T-helper 1 cell (primary cell): Measurements from ENCODE around the gene FERMT2.

Experiments
- DNase-seq, 5 donors: peaks; one replicate each; pipeline ENCODE4 v3.0.0-alpha.2; 2012 to 2020

Gene FERMT2

DNA sequence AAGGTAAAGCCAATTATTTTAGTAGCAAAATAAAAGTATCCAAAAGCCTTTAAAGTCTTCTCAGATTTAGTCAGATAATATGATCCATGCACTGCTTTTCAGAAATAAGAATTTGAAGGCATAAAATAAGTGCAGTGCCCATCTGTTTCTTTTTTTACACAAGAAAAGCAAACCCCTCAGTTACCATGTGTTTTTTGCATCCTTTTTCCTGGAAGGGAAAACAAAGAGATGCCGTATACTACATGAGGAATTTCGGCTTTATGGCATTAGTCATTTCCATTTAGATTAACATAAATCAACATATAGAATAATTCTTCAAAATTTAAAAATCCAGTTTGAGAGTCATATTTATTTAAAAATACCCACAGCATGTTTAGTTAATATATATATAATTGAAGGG lies 89.4 kb downstream of the FERMT2 start:
- no peak for DNase-seq

DNA sequence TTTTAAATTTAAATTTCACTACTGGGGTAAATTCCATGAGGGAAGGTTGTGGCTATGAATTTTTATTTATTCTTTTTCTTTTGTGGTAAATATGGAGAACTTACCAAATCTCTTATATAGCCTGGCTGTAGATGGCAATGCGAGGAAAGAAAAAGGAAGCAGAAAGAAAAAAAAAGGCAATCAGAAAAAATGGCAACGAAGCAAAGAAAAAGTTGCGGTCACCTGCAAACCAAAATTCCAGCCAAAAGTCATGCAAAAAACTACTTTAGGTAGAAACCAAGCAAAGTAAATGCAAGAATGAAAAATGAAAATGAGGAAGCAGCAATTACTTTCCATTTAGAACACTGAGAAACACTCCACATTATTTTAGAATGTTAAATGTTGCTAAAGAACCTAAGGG lies 89.9 kb downstream of the FERMT2 start:
- no peak for DNase-seq

DNA sequence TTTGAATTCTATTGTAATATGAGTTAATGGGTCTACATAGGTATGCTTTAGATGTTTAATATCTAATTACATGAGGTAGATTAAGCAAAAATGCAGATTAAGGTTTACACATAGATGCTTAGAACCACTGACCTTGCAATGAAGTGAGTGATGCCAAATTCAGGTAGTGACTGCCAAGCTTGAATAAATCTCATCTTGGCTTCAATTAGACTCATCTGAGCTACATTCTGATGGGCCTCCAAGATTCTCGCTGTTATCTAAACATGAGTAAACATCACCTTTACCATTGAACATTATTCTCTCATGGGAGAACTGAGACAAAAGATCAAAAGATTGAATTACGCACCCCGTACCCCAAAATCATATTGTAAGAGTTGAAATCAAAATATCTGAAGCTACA lies 90.6 kb downstream of the FERMT2 start:
- DNase-seq = no peak

DNA sequence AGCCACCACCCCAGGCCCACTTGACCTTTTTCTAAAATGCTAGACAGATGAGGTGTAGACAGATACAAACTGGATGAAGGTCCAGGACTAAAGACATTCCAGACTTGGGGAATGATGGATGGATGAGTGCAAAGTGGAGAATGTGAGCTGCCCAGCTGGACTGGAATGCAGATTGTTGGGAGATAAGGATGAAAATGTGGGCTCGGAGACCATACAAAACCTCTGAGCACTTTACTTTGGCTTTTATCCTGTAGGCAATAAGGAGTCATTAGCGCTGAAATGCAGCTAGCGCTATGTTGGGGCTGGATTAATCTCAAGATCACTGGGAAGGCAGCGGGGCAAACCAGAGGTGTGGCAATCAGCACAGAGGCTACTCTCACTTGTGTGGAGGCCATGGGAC lies 94.7 kb downstream of the FERMT2 start:
- DNase-seq = no peak

DNA sequence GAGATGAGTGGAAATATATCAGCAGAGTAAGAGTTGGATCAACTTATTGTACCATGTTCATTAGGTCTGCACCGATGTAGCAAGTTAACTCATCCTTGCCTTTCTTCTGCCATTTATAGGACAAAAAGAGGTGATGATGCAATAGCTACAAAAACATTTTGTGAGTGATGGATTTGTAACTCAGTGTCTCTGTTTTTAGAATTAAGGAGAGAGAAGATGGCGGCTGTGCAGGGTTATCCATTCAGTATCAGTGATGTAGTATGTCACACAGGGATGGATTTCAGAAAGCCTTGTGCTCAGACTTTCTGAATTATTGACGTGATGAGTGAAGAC lies 97.4 kb downstream of the FERMT2 start:
- no peak for DNase-seq

DNA sequence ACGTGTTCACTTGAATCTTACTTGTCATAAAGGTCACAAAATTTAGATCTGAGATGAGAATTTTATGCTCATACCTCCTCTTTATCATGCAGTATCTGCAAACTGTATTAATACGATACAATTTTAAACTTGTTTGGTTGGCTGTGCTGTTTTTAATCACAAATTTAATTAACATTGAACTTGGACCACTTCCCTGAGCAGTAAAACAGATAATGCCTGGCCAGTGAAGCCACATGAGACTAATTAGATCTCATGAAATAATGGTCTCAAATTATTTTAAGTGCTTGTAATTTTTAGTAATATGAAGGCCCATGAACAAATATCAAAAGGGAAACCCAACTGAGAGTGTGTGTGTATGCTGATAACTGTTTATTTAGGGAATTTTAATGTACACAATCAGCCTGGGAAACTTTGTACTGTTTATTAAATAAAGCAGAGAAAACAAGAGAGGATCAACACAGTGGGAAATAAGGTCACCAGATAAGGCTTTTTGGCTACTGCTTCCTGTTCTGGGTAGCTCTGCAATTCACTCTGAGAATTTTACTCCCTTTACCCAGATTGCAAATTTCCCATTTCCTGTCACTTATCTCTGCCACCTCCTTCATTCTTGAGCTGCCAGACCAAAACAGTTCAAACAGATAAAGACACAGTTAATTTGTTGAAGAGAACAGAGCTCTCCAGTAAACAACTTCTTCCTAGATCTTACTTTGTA lies 97.9 kb downstream of the FERMT2 start:
- no peak for DNase-seq

DNA sequence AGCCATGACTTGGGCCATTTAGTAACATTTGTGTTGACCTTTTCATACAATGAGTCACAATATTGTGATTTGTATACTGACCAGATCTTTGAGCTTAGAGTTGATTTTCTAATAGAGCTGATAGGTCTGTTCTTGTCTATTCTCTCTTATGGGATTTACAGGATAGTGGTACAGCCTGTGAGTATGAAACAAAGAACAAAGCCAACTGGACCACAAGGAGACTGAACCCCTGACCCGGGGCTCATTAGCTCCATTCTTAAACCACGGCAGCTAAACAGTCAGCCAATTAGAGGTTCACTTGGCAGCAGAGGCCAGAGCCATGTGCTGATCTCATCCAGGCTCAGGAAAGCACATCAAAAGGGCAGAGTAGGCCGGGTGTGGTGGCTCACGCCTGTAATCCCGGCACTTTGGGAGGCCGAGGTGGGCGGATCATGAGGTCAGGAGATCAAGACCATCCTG lies 100.4 kb downstream of the FERMT2 start:
- no peak for DNase-seq

DNA sequence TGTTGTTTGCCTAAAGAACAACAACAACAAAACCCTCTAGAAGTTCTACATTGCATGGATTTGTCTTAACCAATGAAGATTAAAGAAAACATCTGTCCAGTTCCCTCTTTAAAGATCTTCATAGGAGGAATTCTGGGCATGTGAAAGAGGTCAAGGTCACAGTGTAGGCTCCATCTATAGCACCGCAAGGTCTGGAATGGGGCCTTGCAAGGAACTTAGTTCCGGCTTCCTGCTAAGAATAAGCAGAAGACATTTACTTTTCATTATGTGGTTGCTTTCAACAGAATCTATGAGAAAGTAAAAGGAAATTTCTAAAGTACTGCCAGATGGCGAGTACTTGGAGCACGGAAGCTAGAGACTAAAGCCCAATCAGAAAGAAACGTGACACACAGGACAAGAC lies 102.2 kb downstream of the FERMT2 start:
- DNase-seq = no peak

DNA sequence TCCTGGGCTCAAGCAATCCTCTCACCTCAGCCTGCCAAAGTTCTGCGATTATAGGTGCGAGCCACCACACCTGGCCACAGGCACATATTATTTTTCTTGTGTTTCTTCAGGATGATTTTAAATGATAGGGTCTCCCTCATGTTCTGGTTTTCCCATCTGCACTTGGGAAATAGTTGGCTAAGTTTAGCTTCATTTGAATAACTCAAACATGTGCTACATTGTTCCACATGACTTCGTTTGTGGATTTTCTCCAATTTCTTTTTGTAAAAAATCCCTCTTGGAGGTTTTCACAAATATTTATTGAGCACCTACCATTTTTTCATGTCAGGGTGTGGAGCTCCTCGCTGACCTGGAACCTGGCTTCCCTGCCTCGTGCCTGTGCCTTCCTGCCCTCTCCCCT lies 104.3 kb downstream of the FERMT2 start:
- no peak for DNase-seq

DNA sequence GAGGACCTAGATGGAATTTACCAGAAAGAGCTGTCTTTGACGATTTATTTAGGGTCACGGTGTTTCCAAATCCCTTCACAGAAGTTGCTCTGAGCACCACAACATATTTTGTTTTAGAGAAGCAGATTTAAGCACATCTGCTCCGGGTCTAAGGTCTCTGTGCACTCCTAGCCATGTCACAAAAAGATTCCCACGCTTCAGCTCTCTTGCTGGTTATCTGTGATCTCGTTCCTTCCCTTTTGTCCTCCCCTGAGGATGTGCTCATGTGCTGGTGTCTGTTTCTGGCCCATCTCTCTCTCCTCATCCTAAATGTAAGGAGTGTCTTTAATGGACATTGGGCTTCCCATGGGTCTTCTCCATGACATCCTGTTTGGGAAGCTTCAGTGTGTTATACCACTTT lies 105.8 kb downstream of the FERMT2 start:
- DNase-seq = no peak

DNA sequence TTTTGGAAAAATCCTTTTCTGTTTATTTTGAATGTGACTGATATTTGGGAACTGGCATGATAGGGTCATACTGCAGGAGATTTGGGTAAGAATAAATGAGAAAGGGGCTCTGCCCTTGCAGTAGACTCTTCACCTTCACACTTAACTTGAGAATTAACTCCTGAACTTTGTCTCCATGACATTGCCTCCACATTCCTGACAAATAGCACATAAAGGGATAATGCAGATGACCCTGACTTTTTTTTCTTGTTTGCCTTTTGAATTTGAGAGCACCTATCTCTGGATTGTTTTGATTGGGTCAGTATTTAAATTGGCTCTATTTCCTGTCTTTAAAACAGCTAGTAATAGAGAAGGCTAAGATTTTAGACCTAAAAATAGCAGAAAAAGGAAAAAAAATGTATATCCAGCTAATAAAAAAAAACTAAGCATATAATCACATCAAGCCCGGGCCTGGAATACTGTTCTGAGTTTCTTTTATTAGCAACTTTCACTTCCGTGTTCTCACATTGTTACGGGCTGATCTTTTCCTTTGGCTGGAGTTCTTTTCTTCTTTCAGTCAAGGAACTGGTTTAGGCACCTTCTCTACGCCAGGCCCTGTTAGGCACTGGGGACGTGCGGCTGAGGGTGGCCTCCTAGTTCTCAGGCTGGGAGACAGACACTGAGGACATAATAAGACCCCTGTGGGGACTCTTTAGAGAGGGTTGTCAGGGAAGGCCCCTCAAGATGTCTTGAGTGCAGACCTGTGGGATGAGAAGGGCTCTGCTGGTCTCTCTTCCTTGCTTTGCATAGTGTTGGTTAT lies 106.4 kb downstream of the FERMT2 start:
- no peak for DNase-seq

DNA sequence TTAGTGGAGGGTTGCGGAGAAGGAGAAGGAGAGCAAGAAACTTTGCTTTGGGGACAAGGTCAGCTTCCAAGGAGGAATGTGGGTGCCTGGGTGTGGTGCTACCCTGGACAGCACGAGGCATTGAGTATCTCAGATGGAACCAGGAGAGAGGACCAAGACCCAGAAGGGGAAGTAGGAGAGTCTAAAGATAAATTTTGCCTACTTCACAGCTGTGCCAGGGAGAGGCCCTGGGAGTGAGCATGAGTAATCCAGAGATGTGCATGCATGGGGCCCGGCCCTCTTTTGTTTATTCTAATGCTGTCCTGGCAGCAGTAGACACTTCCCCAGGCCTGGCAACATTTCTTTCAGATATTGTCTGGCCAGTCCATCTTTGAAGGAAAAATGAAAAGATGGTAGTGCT lies 110.0 kb downstream of the FERMT2 start:
- no peak for DNase-seq

DNA sequence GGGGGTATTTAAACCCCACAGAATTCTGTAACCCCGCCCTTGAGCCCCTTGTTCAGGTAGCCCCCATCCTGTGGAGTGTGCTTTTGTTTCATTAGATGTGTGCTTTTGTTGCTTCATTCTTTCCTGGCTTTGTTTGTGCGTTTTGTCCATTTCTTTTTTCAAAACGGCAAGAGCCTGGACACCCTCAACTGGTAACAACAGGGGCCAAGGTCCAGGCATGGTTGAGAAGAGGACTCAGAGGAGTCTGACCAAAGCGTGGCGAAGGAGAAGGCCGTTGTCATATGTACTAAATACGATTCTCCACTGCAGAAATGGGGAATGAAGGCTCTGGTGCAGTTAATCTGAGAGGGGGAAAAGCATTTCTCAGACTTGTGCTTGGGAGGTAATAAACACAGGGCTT lies 113.4 kb downstream of the FERMT2 start:
- DNase-seq = no peak

DNA sequence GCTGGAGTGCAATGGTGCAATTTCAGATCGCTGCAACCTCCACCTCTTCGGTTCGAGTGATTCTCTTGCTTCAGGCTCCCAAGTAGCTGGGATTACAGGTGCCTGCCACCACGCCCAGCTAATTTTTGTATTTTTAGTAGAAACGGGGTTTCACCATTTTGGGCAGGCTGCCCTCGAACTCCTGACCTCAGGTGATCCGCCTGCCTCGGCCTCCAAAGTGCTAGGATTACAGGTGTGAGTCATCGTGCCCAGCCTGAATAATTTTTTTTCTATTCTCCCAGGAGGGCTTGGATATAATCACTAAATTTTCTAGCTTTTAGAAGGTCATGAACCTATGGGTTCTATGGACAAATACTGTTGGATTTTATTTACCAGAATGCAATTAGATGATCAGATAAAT lies 114.8 kb downstream of the FERMT2 start:
- DNase-seq = no peak

DNA sequence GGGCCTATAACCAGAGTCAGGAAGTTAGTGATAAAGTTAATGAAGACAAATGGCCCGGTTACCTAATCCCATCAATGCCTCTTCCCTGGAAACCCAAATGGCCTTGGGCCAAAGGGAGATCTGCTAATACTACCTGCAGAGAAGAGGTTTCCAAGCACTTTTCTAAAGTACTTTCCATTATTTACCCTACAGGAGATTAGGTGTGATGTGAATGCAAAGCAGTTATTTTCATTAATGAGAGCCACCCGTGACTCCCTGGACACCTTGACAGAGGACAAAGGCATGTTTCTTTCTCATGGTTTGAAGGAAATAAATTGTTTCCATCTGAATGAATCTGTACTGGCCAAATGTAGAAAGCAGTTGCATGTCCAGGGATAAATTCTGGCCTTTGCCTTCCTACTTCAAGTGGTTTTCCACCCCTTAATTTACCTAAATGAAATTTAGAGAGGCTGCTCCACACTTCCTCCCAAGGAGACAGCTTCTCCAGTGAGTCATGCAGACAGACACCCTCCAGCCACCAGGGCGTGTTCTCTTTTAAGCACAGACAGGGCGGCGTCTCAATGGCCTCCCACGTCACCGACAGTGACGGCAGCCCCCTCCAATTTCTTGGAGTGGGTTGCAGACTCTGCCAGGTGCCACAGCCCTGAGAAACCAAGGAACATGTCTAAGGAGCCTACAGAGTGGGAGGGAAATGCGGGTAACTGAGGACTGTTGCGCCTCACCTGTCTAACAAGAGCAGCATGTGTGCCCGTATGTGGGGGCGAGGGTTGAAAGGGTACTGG lies 115.5 kb downstream of the FERMT2 start:
- DNase-seq = no peak

DNA sequence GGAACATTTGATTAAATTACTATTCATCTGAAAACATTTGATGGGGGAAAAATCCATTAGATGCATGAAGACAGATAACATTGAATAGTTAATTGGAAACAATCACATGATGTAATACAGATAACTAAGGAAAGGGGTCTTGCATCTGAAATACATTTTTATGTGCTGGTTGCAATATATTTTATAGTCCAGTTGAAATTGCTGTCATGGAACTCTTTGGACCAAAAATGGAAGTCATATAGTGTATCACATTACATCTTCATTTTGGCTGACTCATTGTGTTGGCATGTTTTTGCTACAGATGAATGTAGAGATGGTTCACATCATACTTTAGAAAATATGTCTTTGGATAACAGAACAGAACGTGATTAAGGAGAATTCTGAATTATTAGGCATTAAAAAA lies 116.4 kb downstream of the FERMT2 start:
- no peak for DNase-seq

DNA sequence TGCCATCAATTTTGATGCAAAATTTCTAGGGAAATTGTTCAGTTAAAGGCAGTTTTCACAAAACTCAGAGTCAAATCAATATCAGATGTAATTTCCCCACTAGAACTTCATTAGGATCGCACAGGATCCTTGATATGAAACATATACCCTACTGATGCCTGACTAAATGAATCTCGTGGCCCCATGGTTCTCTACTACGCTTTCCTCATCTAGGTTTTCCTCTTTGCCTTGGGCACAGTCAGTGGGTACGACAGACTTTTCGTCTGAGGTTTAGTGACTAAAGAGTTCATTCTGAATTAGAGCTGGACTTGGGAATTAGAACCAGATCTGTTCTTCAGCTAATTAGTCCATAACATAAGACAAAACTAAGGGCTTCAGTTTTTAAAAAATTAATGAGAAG lies 117.0 kb downstream of the FERMT2 start:
- no peak for DNase-seq

DNA sequence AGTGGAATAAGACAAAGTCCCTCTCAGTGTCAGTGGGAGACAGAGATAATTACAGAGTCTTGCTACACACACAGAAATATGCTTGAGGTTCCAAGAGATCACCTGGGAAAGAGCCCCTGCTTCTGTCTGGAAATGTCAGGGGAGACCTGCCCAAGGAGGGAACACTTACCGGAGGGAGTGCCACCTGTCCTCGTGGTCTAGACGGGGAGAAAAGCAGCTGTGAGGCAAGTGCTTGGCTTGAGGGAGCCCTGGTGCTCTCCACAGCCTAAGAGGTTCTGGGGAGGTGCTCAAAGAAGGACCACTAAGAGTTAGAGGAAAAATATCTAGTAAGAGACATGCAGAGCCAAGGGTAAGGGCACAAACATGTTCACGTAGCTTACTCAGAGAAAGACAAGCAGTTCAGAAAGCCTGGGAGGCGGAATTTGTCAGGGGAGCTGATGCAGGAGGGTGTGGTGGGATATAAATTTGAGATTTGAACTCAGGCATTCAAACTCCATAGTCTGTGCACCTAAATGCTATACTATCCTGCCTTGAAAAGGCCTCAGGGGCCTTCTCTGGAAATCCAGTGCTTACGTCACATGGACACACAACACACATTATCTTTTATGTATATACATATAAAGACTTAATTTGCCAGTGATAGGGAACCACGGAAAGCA lies 121.2 kb downstream of the FERMT2 start:
- DNase-seq = no peak

DNA sequence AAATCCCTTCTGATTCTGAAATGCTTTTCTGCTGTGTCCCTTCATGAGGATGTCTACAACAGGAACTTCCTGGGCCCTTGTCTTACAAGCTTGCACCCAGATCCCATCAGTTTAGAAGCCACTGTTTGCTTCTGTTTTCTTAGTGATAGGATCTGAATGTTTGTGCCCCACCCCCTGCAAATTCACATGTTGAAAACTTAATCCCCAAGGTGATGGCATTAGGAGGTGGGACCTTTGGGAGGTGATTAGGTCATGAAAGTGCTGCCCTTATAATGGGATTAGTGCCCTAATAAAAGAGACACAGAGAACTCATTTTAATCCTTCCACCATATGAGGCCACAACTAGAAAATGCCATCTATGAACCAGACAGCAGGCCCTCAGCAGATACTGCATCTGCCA lies 123.4 kb downstream of the FERMT2 start:
- no peak for DNase-seq

DNA sequence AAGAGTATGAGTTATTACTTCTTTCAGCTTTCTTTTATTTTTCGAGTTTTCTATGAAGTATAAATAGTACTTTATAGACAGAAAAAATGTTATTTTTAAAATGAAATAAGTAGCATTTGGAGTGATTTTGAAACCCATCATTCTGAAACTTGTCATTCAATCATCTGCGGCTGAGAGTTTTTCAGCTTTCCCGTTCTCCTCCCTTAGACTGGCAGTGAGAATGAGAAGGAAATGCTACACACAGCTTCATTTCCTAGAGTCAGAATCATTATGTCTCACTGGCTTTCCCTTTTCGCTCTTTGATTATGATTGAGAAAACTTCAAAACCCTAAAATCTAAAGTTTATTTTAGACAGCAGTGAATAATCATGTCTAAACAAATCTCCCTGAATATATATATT lies 125.8 kb downstream of the FERMT2 start:
- peak in 1 of 5 donors; percentile 20 for DNase-seq

DNA sequence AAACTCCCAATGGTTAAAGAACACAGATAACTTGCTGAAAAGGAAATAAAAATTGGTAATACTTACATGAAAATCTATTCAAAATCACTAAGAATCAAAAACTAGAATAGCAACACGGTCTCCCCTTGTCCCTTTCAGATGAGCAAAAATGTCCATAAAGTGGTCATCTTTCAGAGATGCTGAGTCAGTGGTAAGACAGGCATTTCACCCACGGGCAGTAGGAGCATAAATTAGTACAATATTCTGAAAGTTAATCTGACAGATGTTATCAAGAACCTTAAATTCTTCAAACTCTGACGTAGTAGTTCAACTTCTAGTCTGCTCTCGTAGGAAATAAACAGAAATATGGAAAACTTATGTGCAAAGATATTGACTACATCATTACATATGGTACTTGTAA lies 126.4 kb downstream of the FERMT2 start:
- DNase-seq = no peak

DNA sequence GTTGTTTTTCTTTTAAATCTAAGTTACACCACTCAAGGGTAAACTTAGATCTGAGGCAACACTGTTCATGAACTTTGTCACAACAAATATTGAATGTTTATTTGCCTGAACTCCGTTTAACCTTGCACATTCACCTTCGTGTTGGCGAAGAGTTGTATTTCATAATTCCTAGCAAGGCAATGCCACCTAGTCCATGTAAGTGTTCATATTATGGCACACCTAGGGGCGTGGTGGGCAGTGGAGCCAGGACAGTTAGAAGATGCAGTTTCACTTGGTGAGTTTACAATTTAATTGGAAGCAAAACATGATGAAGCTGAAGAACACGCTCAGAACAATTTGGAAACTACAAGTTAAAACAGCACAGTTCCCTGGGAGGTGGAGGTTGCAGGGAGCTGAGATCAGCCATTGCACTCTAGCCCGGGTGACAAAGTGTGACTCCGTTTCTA lies 129.0 kb downstream of the FERMT2 start:
- no peak for DNase-seq

DNA sequence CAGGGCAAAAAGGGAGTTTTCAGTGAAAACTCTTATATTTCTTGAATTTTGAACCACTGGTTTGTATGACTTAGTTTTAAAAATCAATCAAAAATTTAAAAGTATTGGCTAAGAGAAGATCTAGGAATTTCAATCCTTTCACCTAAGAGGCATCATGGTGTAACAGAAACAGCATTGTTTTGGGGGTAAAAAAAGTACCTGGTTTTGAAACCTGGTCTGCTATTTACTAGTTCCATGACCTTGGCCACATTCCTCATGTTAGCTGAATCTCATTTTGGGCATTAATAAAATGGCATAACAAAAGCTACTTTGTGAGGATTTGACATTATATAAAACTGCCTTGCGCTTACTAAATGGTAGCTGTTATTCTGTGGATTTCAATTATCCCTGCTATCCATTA lies 142.7 kb downstream of the FERMT2 start:
- no peak for DNase-seq
